NB4 (cell line): ENCODE measurements around the gene MTOR.

Experiments
- MYC ChIP-seq: IDR thresholded peaks from 2 replicates; pipeline ENCODE4 v1.6.1; 2011; ENCODE audit warnings: low read depth, low read length
- POLR2A ChIP-seq: IDR thresholded peaks from 2 replicates; pipeline ENCODE4 v1.6.1; 2011; ENCODE audit warnings: mild to moderate bottlenecking; ENCODE audit not compliant: insufficient read length; ENCODE audit errors: extremely low read depth
- TF ChIP-seq, protein P1 (sequence below): IDR thresholded peaks from one replicate; pipeline ENCODE4 v1.5.1; 2012; ENCODE audit warnings: low read depth, low read length

- TF ChIP-seq, protein P1, sequence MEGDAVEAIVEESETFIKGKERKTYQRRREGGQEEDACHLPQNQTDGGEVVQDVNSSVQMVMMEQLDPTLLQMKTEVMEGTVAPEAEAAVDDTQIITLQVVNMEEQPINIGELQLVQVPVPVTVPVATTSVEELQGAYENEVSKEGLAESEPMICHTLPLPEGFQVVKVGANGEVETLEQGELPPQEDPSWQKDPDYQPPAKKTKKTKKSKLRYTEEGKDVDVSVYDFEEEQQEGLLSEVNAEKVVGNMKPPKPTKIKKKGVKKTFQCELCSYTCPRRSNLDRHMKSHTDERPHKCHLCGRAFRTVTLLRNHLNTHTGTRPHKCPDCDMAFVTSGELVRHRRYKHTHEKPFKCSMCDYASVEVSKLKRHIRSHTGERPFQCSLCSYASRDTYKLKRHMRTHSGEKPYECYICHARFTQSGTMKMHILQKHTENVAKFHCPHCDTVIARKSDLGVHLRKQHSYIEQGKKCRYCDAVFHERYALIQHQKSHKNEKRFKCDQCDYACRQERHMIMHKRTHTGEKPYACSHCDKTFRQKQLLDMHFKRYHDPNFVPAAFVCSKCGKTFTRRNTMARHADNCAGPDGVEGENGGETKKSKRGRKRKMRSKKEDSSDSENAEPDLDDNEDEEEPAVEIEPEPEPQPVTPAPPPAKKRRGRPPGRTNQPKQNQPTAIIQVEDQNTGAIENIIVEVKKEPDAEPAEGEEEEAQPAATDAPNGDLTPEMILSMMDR, result no peak
- TF ChIP-seq MYC (no peak), POLR2A (no peak)
Measured at GRCh38 chr1:11098931-11099309, 163.4 kb downstream of the MTOR start.
